ENCODE data around the gene SMAD9.

Gene SMAD9

DNA sequence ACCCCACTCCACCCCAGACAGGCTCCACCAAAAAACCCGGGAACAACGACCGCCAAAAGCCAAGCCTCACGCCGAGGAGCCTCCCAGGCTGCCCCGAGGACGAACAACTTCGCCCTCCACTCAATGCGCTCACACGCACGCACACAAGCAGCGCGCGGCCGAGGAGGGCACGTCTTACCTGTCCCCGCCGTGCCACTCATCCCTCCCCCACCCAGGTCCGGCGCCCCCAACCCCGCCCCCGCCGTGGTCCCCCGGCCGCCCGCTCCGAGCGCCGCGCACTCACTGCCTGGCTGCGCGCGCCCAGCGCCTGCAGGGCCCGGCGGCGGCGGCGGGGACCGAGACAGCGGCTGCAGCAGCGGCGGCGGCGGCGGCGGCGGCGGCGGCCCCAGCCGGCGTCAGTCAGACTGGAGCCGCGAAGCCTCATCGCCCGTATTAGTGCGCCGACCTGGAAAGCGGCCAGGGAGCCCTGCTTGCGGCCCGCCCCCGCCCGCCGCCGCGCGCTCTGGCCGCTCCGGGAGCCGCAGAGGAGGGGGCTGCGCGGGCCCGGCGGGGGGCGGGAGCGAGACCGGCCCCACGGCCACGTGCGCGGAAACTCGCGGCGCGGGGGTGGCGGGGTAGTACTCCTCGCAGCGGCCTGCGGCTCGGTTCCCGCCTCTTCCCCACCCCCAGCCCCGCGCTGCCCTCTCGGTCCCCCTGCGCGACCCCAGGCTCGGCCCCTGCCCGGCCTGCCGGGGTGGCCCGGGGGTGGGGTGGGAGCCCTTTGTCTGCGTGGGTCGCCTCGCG, at the start of gene SMAD9:
TSS of gene SMAD9 (minus strand) at position 406 of the 783 bp plus-strand sequence. CDS start 40,549 bp downstream, outside the sequence.
- DNase-seq (ENCODE audit: low spot score), result no peak

DNA sequence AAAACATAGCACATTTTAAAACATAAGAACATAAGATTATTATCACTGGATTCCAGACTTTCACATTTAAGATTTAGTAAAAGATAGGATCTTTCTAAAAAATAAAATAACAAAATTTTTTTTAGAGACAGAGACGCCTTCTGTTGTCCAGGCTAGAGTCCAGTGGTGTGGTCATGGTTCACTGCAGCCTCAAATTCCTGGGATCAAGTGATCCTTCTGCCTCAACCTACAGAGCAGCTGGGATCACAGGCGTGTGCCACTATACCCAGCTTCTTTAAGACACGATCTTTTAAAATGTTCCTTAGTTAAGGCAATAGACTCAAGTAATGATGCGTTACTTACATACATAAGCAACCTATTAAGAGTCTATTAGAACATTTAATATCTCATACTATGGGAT, 46.4 kb upstream of the SMAD9 start:
- DNase-seq (ENCODE audit: low spot score), result no peak

DNA sequence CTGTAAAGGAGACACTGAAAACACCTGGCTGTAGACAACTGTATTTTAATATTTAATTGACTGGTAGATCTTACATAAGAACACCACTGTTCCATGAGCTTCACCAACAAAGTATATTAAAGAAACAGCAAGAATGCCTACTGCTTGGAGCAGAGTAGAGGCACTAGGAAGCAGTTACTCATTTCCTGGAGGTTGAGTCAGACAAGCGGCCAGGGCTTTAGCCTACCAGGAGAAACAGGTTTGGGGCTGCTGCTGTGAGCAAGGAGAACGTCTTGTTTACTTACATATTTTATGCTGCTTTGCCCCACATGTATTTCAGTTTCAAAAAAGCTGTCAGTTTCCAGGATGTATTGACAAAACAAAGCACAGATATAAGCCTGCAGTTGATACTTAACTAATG, 45.7 kb upstream of the SMAD9 start:
- peak; percentile 19 for DNase-seq (ENCODE audit: low spot score)

DNA sequence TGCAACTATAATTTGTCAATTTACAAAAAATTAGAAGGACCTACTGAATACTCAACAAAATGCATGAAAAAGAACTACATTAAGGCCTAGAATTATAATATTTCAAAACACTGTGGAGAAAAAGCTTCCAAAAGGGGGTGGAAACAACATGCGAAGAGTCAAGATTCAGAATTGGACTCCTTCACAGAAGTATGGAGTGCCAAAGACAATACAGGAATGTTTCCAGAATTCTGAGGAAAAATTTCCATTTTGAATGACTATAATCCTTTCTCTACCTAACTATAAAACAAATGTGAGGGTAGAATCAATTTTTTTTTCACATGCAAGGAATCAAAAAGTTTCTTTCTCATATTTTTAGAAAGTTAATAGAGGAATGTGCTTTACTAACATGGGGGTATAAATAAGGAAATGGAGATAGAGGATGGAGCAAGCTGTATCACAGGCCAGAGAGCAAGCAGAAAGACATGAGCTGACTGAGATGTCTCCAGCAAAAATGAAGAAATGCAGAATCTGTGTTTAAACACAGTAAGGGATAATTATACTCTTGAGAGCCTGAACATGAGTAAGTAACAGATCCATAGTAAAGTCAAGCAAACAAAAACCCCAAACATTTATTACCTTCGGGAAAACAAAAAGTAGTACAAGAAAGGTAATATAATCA, 39.5 kb upstream of the SMAD9 start:
- no peak for DNase-seq (ENCODE audit: low spot score)

DNA sequence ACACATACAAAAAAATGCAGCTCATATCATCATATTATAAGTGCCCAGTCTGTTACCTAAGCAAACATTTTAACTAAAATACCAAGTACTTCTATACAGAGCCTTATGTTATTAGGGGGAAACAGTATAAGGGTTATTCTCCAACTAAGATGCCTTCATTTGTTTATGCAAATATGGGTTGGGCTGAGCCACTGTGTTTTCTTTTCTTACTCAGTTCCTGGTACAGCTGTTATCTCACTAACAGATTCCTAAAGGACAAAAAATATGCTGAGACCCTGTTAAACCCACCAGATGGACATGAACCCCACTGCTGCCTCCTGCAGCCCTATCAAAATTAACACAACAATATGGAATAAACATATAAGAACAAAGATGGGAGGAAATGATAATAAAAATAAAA, 34.5 kb upstream of the SMAD9 start:
- DNase-seq (ENCODE audit: low spot score), result no peak

DNA sequence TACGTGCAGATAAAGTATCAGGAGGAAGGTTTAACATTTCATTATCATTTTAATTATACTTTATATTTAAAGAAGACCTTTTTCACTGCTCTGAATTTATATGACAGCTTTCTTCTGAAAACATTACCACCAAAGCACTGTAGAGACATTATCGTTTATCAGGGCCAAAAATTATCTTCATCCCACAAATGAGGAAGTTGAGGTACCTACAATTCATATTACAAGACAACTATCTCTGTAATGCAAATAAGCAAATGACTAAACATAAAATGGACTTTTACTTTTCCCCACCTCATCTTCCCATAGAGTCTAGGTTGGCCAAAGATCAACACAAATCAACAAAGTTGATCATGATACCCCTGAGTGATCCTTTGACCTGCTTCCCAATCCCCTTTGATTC, 30.9 kb upstream of the SMAD9 start:
- no peak for DNase-seq (ENCODE audit: low spot score)

DNA sequence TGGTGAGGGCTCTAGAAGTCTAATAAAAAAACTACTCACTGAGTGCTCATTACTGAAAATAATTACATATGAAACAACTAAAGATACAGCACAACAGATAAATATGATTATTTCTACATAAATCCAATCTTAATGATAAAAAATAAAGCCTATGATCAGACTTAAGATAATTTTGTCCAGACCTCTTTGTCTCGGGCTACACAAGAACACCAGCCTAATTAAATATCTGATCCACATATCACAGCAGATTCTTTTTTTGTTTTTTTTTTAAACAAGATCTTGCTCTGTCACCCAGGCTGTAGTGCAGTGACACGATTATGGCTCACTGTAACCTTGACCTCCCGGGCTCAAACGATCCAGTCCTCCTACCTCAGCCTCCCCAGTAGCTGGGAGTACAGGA, 30.3 kb upstream of the SMAD9 start:
- no peak for DNase-seq (ENCODE audit: low spot score)

DNA sequence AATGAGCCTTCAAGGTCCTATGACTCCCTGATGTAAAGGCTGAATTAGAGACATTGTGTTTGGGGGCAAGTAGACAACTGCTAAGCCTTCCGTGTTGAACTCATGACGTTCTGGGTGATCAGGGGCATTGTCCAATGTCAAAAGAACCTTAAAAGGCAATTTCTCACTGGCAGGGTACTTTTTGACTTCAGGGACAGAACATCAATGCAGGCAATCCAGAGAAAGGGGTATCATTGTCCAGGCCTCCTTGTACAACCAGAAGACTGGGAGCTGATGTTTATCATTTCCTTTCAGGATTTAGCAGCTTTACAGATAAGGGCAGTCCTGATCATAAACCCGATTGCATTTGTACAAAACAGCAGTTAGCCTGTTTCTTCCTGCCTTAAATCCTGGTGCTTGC, 25.0 kb upstream of the SMAD9 start:
- DNase-seq (ENCODE audit: low spot score), result no peak

DNA sequence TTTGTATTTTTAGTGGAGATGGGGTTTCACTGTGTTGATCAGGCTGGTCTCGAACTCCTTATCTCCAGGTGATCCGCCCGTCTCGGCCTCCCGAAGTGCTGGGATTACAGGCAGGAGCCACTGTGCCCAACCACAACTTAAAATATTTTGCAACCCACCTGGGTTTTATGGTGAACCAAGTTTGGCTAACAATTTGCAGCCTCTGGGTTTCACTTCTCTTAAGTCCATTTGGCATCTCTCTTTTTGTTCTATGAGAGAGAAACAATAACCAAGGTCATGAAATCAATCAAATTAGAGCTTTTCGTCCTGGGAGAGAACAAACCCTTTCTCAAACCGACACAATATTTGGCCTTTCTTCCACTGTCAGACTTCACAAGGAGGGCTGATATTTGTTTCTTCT, 5.6 kb upstream of the SMAD9 start:
- no peak for DNase-seq (ENCODE audit: low spot score)

DNA sequence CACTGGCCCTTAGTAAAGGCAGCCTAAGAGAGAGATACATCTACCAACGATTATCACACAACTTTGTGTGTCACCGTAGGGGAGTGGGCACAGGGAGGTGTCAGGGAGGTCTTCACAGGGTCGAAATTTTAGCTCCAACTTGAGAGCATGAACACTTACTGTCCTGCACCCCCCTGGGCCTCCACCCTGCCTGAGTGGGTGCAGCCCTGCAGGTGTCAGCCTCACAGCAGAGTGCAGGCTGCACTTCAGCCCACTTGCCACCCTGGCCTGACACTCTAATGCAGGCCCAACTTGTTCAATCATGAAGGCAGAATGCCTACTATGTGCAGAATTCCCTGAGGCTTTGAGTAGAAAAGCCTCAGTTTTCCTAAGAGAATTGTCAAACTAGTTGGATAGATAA, 4.0 kb upstream of the SMAD9 start:
- no peak for DNase-seq (ENCODE audit: low spot score)

DNA sequence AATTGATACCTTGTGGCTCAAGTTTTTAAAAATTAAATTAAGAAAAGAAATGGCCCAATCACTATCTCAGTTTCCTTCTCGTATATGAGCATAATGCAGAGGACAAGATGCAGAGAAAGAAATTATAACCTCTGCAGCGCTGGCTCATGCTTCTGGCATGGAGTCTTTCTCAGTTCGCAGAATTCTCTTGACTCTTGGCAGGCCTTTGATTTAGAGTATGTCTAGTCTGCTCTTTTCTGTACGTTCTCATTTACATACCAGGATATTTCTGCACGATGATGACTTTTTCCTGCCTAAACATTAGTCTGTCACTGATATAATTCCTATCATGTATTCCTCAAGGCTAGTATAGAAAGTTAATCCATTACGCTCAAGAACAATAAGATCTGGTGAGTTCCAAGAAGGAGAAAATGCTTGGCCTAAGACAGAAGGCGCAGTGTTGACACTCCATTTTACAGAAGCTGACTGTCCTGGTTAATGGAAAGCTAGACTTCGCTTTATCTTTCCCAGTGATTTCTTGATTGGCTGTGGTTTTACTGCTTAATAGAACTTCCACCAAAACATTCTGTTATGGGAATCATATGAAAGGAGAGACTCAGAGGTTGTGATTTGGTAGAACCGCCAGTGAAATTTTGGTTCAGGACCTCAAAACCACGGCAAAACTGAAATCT, 1.7 kb upstream of the SMAD9 start:
- no peak for DNase-seq (ENCODE audit: low spot score)

DNA sequence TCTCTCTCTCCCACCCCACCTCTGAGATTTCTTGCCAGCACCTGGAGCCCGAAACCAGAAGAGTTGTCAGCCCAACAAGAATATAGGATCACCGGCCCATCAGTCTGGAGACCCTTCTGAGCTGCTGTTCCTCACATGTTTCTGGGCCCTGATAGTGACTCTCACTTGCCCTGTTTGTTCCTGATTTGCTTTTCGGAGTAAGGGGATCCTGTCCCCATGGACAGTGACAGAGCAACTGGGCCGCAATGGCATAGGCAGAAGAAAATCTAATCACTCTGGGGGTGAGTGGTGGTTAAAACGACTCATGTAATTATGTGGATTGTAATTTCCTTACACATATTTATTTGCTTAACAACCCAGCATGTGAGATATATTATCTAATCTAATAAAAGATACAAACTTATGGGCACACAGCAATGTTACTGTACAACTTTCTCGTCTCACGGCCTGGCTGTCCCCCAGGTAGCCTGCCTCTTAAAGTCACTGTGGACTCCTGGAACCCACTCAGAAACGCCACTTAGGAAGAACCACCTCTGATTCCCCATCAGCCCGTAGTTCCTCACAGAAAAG, 663 bp upstream of the SMAD9 start:
- no peak for DNase-seq (ENCODE audit: low spot score)

DNA sequence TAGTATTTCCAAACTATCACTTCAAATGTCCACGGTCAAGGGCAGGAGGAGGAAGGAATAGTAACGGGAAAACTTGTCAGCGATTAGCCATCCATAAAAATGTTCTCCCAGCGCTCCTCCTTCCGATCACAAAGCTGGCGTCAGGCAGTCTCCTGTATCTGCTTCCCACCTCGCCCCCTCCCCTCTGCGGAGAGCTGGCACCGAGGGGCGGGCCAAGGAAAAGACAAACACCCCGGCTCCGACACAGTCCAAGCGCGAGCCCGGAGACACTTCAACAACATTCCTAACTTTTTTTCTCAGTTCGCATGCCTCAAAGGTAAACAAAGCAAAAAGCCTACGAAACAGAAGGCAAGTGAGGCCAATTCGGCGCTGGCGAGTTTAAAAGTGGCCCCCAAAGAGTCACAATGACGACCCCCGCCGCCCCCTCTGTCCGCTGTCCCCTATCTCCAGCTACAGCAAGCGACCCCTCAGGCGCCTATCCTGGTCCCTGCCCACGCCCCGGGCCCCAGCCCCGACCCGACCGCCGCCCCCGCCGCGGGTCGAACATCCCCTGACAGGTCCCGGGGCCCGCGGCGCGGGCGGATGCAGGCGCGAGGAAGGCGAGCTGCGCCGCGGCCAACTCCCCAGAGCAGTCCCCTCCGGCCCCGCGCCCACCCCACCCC, 736 bp downstream of the SMAD9 start:
- DNase-seq (ENCODE audit: low spot score), result no peak

DNA sequence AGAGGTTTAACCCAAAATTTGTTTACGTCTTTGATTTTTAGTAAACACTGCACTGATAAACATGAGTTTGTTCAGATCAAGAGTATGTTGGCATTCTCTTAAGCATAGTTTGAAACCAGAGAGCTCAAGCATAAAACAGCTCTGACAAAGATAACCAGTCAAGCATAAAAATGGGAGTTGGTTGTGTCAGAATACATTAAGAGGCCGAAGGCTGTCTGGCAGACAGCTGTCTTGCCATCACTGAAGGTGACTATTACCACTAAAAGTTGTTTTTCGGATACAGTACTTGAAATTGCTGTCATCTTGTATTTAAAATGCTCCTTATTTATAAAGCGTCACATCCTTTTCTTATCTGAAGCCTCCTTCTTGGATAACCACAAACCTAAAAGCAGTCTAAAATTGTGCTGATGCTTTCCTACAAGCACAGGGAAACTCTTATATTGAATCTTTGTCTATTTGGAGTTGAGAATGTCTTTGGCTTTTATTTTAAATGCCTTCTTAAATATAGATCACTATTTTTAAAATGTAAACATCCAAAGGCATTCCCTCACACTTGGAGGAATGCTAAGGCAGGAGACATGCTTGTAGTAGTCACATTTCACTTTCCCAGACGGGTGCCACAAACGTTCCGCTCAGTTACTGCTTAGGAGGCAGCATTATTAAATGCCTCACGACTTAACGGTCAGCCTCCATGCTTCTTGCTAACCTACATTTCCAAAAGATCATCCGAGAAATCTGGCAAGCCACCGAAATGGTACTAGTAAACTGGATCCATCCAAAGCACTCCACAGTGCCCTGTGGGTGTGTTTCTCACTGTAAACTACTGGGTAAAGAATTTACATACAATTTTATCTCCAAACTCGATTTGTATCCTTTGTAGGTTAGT, 1.5 kb downstream of the SMAD9 start:
- no peak for DNase-seq (ENCODE audit: low spot score)

DNA sequence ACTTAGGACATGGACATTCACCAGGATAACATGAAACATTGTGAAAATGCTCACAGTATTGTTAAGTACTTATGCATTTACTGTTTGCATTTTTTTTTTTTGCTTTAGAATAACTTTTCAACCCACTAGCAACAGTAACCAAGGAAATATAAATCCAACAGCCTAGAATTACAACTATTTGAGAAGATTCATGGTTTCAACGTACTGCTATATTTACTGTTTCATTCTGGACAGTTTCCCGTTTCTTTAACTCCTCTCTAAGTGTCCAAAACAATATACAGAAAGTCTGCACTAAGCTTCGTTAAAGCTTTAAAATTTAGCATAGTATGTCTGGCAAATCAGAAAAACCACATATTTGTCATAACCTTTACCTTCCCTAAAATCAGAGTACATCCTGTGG, 2.7 kb downstream of the SMAD9 start:
- no peak for DNase-seq (ENCODE audit: low spot score)

DNA sequence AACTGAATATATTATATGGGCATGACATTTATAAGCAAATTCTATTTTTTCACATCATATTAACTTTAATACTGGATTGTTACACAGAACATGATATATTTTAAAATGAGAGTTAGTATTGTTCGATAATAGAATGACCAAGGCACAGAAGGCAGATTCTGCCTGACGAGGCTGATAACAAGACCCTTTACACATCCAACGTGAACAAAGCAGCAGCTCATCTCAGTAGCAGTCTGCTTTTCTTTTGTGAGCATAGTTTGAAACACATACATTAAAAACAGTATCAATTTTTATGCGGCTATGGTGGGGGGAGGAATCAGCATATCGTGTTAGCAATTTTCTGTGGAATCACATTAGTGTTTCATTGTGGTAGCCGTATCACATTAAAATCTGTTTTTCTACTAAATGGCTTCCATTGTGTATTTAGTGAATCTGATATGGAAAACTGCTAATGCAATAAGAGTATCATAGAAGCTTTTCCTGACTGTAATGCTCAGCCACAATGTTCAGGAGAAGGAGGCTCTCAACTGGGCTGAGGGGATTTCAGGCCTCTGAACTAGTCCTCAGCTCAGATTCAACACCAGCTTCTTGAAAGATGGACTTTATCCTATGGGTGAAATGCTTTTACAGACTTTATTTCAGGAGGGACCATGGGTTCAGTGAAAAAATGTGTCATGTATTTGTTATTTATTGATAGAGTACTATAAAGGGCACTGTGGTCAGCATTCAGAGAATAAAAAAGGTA, 4.0 kb downstream of the SMAD9 start:
- no peak for DNase-seq (ENCODE audit: low spot score)

DNA sequence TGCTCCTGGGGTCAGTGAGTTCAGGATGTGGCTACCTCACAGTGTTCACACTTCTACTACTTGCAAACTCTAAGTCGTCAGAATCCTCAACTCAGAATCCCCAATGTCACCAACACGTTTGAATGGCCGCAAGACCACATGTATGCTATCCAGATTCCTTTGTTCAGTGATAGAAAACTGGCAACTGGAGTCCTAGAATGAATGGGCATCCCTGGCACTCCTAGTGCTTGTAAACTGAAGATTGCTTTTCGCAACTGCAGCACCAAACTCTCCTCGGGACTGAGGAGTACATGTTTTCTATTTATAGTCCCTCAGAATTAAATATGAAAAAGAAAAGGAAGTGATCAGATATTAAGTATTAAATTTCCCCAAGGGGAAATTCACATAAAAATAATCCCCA, 4.9 kb downstream of the SMAD9 start:
- DNase-seq (ENCODE audit: low spot score), result no peak

DNA sequence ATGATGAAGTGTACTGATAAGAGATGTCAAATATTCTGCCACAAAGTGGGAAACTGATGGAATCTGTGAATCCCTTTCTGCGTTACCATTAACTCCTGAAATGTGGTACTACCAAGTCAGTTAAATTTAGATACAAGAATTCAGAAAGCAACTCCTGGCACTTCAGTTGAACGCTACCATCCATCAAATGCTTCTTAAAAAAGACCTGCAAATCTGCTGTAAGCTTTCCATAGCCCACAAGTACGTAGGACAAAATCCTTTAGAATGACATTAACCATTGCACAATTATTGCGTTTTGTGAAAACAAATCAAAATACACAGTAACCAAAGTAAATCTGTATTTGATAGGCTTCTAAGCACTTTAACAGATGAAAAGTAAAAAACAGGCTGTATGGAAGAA, 5.4 kb downstream of the SMAD9 start:
- DNase-seq (ENCODE audit: low spot score), result no peak

DNA sequence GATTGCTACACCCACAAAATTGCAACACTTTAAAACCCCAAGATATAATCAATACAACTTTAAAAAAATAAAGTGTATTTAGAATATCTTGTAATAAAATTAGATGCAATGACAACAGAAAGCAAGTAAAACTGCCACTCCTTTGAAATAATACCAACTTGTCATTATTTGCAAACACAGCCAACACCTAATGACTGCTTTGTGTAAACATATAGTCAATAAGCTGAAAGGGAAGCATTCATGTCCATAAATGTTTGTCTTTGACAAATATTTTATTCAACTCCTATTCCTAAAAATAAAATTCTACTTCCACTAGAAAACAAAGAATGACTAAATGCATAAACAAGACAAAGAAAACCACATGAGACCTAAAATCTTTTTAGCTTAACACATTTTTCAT, 6.6 kb downstream of the SMAD9 start:
- no peak for DNase-seq (ENCODE audit: low spot score)

DNA sequence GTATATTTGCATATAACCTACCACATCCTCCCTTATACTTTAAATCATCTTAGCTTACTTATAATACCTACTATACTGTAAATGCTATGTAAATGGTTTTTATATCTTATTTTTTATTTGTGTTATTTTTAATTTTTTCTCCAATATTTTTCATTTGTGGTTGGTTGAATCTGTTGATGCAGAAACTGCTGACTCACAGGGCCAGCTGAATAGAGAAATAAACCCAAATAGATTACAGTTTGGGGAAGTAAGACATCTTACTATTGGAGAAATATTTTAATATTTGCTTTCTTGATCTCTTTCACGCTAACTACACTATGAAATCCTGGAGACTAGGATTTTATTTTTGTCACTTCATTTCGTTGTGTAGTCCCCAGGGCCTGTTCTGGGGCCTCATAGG, 7.1 kb downstream of the SMAD9 start:
- DNase-seq (ENCODE audit: low spot score), result no peak

DNA sequence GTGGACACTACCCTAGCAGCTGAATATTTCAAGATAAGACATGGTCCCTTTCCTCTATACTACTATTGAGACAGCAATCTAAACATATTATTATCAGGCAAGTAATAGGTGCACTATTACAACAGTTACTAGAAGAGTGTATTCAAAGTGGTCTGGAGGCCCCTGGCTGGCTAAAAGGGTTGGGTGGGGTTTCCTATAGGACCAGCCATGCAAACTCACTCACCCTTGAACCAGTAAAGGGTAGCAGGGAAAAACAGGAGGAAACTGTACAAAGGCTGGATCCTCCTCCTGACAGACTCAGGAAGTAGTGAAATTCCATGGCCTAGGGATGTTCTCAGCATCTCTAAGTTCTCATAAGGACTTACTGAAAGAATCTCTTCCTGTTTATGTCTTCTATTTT, 7.7 kb downstream of the SMAD9 start:
- DNase-seq (ENCODE audit: low spot score), result no peak
